Heart right ventricle (tissue), 16 donors: ENCODE data around the gene ASPHD1. TPM values are rescaled to one million over a fixed set of nuclear protein-coding genes. Genes with fewer than 3 reads are reported as not detected.

ENCODE experiments used
- ATAC-seq, 8 donors: fragments of 200-7000 bp; cut with Tn5 transposase; one replicate each; pipeline ENCODE4 v1.9.1; 2020; ENCODE audit warnings: mild to moderate bottlenecking in 8 of 8, moderate library complexity in 8 of 8, moderate number of reproducible peaks in 1 of 8
- DNase-seq, 2 donors: peaks; one replicate each; pipeline ENCODE4 v3.0.0-alpha.2; 2020
- H3K27ac ChIP-seq, 10 donors: fragments of 200-600 bp; sonication (generic) in 2 of 10; one replicate each; pipeline versions ENCODE4 v1.5.0 to v1.8.0; 2020 to 2022; ENCODE audit warnings: mild to moderate bottlenecking in 3 of 10
- H3K27me3 ChIP-seq, 7 donors: fragments of 200-600 bp; one replicate each; pipeline ENCODE4 v1.8.0; 2021 to 2022; ENCODE audit warnings: mild to moderate bottlenecking in 2 of 7
- H3K36me3 ChIP-seq, 9 donors: fragments of 200-600 bp; sonication (generic) in 1 of 9; one replicate each; pipeline versions ENCODE4 v1.5.0 to v1.8.0; 2020 to 2022; ENCODE audit warnings: mild to moderate bottlenecking in 2 of 9
- H3K4me1 ChIP-seq, 9 donors: fragments of 200-600 bp; sonication (generic) in 1 of 9; one replicate each; pipeline versions ENCODE4 v1.5.0 to v1.8.0; 2020 to 2022; ENCODE audit warnings: mild to moderate bottlenecking in 4 of 9
- H3K4me3 ChIP-seq, 10 donors: fragments of 200-600 bp; sonication (generic) in 2 of 10; one replicate each; pipeline versions ENCODE4 v1.5.0 to v1.8.0; 2020 to 2022; ENCODE audit warnings: mild to moderate bottlenecking in 7 of 10, moderate library complexity in 2 of 10
- H3K9me3 ChIP-seq, 11 donors: fragments of 200-600 bp in 10 of 11; sonication (generic) in 2 of 11; one replicate each; pipeline versions ENCODE4 v1.5.0 to v1.8.0; 2013 to 2022; ENCODE audit warnings: mild to moderate bottlenecking in 2 of 11, control low read depth in 1 of 11, moderate library complexity in 1 of 11
- CTCF ChIP-seq, 9 donors: fragments of 200-600 bp; sonication (generic) in 2 of 9; IDR thresholded peaks; one replicate each; pipeline versions ENCODE4 v1.5.0 to v1.8.0; 2021 to 2022; ENCODE audit warnings: antibody characterized with exemption in 9 of 9, mild to moderate bottlenecking in 5 of 9, moderate library complexity in 1 of 9
- WGBS, 2 donors: extraction: QIAGEN DNeasy Blood & Tissue Kit; methylation state at CpG; one replicate each; pipeline ENCODE4 v1.1.7; 2013; ENCODE audit warnings: inconsistent platforms in 1 of 2; 5-methylcytosine and 5-hydroxymethylcytosine counted together
- intact Hi-C, 10 donors: fragments of 100-400 bp; cut with DNase I; formaldehyde crosslinking; loops; one replicate each; pipeline versions ENCODE4 v1.11.1 to v1.14.2; 2022
- polyA plus RNA-seq, 2 donors: library from polyadenylated mRNA; stranded (reverse); fragments of 200-250 nt; gene quantifications; one replicate each; pipeline ENCODE4 v1.2.3, GENCODE V29; 2013
- total RNA-seq, 10 donors: library from RNA; stranded (reverse); fragmentation: NEBNext Ultra II Directional in 3 of 10; extraction: Animal tissue kit (Norgen Biotek cat#: 25700) in 3 of 10; gene quantifications; one replicate each; pipeline versions ENCODE4 v1.2.1 to v1.2.4, GENCODE V29; 2021 to 2023
- donor health status: Arrhythmogenic right ventricular cardiomyopathy.
- donor health status: ischemic (EF 13 %, LVEDD 7.1; RV severe dilation, severe dysfunction).
- donor health status: healthy with polysubstance abuse.
- donor health status: DM: no; HTN: yes; CAD: no.
- donor health status: DM: no; HTN: no; CAD: no.
- donor health status: ischemic (EF 25% LVEDD 6.9; RV normal size, moderate dysfunction).
- donor health status: ischemic (EF 25% LVEDD 5.7; RV mildly dilated, moderate dysfunction).
- donor health status: healthy.
- donor health status: DM: yes; HTN: yes; CAD: no.
- donor health status: Ischemic cardiomyopathy.
- donor health status: ischemic (EF 35%, LVEDD 5.7; RV mildly dilated, moderate dysfunction).
- donor health status: nonischemic (EF 11% LVEDD 7.7; RV severe dilation, severe dysfunction).
- donor health status: DM: yes; HTN: yes; CAD: no.
- donor health status: PGD.
- donor health status: ischemic (EF 29% LVEDD 5.4; RV normal size, mild dysfunction).
- donor health status: nonischemic (EF 23%, LVEDD 6.1; RV moderate dilation, normal function).

Gene ASPHD1
- total and polyA plus RNA-seq, 12 donors, result 0.20 to 1.1 (median 0.65) TPM; not detected in 5

GRCh38 chr16:29899516-29900101 lies 679 bp upstream of the ASPHD1 start, which contains the start of gene SEZ6L2:
SEZ6L2 (minus strand) TSS chr16:29899550; CDS start chr16:29899019, 531 bp downstream.
- Histone ChIP-seq H3K4me3 (peak within 1 kb of the TSS; percentile 33 to 76 (median 62)), H3K27ac (peak within 1 kb of the TSS in 4 of 10 donors; percentile 2 to 37 (median 31)), H3K9me3 (no peaks in the 10 kb centered on the region), H3K27me3 (peaks cover 6 to 64% (median 41%) of the 10 kb centered on the region in 7 donors), H3K4me1 (peaks cover 0 to 25% (median 13%) of the 10 kb centered on the region in 9 donors), H3K36me3 (no peaks in the 10 kb centered on the region)
- WGBS, 2 donors, result 1% methylated on average over 29 of the region's 29 CpGs
- peak in 1 of 9 donors; percentile 12 for TF ChIP-seq CTCF (IDR thresholded peaks at IDR 0.05)
- peak; percentile 70 to 81 for DNase-seq
- peak; percentile 14 to 79 (median 50) for ATAC-seq
- intact Hi-C loops, result no loop called here

GRCh38 chr16:29900888-29901606 lies 759 bp downstream of the ASPHD1 start:
- DNase-seq (no peak), ATAC-seq (no peak)
- Histone ChIP-seq H3K27ac (no peak overlapping the region), H3K4me3 (peak overlapping the region in 9 of 10 donors; percentile 41 to 76 (median 66)), H3K9me3 (no peaks in the 10 kb centered on the region), H3K36me3 (no peaks in the 10 kb centered on the region), H3K4me1 (peaks cover 0 to 25% (median 13%) of the 10 kb centered on the region in 9 donors), H3K27me3 (peaks cover 6 to 57% (median 41%) of the 10 kb centered on the region in 7 donors)
- no peak for TF ChIP-seq CTCF (IDR thresholded peaks at IDR 0.05)
- 47 to 48% methylated on average over 31 of the region's 31 CpGs for WGBS, 2 donors
- intact Hi-C loops, result no loop called here

- TF ChIP-seq CTCF (IDR thresholded peaks at IDR 0.05), result no peak
- Histone ChIP-seq H3K4me1 (peaks cover 0 to 25% (median 13%) of the 10 kb centered on the region in 9 donors), H3K27me3 (peaks cover 6 to 52% (median 39%) of the 10 kb centered on the region in 7 donors), H3K4me3 (peak overlapping the region in 1 of 10 donors; percentile 76), H3K27ac (no peak overlapping the region), H3K9me3 (no peaks in the 10 kb centered on the region), H3K36me3 (peaks cover 0 to 4% (median 0%) of the 10 kb centered on the region in 9 donors)
- 86 to 88% methylated on average over 19 of the region's 19 CpGs for WGBS, 2 donors
- no peak for ATAC-seq
- no peak for DNase-seq
- intact Hi-C loops, result no loop called here
Measured at GRCh38 chr16:29901607-29901945, 1.3 kb downstream of the ASPHD1 start.

- ATAC-seq (no peak), DNase-seq (no peak)
- no peaks in the 10 kb centered on the region for H3K9me3 ChIP-seq
- whole genome bisulfite sequencing, 2 donors, result 47 to 62% methylated on average over 4 of the region's 4 CpGs
- intact Hi-C loops, result no loop called here
- H3K4me1 ChIP-seq, result peaks cover 0 to 25% (median 13%) of the 10 kb centered on the region in 9 donors
- no peak overlapping the region for H3K4me3 ChIP-seq
- no peak overlapping the region for H3K27ac ChIP-seq
- H3K36me3 ChIP-seq, result peaks cover 0 to 11% (median 0%) of the 10 kb centered on the region in 9 donors
- H3K27me3 ChIP-seq, result peaks cover 3 to 32% (median 18%) of the 10 kb centered on the region in 7 donors
- TF ChIP-seq CTCF (IDR thresholded peaks at IDR 0.05), result no peak
Measured at GRCh38 chr16:29903590-29903989, 3.3 kb downstream of the ASPHD1 start.
